H1 (cell line): ENCODE data around the gene PTPRE.

Experiments used
- EZH2 ChIP-seq: fragments of 200-600 bp; sonication (generic); IDR thresholded peaks from 2 replicates; pipeline ENCODE4 v1.7.1; 2012; ENCODE audit warnings: low read depth, mild to moderate bottlenecking, moderate library complexity, low read length, inconsistent platforms; ENCODE audit not compliant: severe bottlenecking
- POLR2A ChIP-seq, 2 experiments: IDR thresholded peaks; 1 replicate in 1 of 2; 2 replicates in 1 of 2; pipeline ENCODE4 v1.6.1; 2011; ENCODE audit warnings: low read depth in 2 of 2, low read length in 2 of 2, mild to moderate bottlenecking in 2 of 2; ENCODE audit errors: control extremely low read depth in 1 of 2
- POLR2AphosphoS5 ChIP-seq: IDR thresholded peaks from 2 replicates; pipeline ENCODE4 v1.6.1; 2011; ENCODE audit warnings: low read depth, low read length
- RBBP5 ChIP-seq: IDR thresholded peaks from 2 replicates; pipeline ENCODE4 v1.7.1; 2012; ENCODE audit warnings: low read depth, mild to moderate bottlenecking, inconsistent platforms, low read length, moderate library complexity, borderline replicate concordance
- SIN3A ChIP-seq, 2 experiments: IDR thresholded peaks in 1 of 2; conservative IDR thresholded peaks in 1 of 2; 2 replicates each; pipeline ENCODE4 v1.6.1; 2011 to 2012; ENCODE audit warnings: low read length in 2 of 2, improper control_type of control experiment in 1 of 2, low read depth in 1 of 2, mild to moderate bottlenecking in 1 of 2
- SIRT6 ChIP-seq: IDR thresholded peaks from one replicate; pipeline ENCODE4 v1.7.1; 2012; ENCODE audit warnings: low read length, inconsistent platforms
- SP1 ChIP-seq: IDR thresholded peaks from 2 replicates; pipeline ENCODE4 v1.6.1; 2011; ENCODE audit warnings: low read depth, low read length
- TAF1 ChIP-seq: IDR thresholded peaks from 2 replicates; pipeline ENCODE4 v1.6.1; 2011; ENCODE audit warnings: mild to moderate bottlenecking, low read depth, low read length
- TF ChIP-seq, protein P1 (sequence below), 3 experiments: IDR thresholded peaks; 1 replicate in 2 of 3; 2 replicates in 1 of 3; pipeline versions ENCODE4 v1.5.1 to v1.6.1; 2011; ENCODE audit warnings: low read length in 3 of 3, mild to moderate bottlenecking in 3 of 3, inconsistent platforms in 2 of 3, low read depth in 1 of 3, moderate library complexity in 1 of 3; ENCODE audit not compliant: insufficient read depth in 1 of 3; ENCODE audit errors: control extremely low read depth in 1 of 3
- TF ChIP-seq, protein P2 (sequence below): IDR thresholded peaks from 2 replicates; pipeline ENCODE4 v1.6.1; 2012; ENCODE audit warnings: inconsistent platforms
- TF ChIP-seq, protein P3 (sequence below): IDR thresholded peaks from 2 replicates; pipeline ENCODE4 v1.6.1; 2011; ENCODE audit warnings: low read length, improper control_type of control experiment
- TF ChIP-seq, protein P4 (sequence below): IDR thresholded peaks from 2 replicates; pipeline ENCODE4 v1.6.1; 2012; ENCODE audit warnings: inconsistent platforms

DNA sequence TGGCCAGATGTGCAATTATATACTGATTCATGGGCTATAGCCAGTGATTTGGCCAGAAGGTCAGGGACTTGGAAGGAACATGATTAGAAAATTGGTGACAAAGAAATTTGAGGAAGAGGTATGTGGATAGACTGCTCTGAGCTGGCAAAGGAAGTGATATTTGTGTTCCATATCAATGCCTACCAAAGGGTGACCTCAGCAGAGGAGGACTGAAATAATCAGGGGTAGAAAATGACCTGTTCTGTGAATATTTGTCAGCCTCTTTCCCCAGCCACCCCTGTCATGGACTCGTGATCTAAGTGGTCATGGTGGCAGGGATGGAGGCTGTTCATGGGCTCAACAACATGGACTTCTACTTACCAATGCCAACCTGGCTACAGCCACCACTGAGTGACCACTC is 47.0 kb downstream of the PTPRE start:
- TF ChIP-seq TAF1: no peak
- TF ChIP-seq SP1: no peak
- TF ChIP-seq, protein P1, sequence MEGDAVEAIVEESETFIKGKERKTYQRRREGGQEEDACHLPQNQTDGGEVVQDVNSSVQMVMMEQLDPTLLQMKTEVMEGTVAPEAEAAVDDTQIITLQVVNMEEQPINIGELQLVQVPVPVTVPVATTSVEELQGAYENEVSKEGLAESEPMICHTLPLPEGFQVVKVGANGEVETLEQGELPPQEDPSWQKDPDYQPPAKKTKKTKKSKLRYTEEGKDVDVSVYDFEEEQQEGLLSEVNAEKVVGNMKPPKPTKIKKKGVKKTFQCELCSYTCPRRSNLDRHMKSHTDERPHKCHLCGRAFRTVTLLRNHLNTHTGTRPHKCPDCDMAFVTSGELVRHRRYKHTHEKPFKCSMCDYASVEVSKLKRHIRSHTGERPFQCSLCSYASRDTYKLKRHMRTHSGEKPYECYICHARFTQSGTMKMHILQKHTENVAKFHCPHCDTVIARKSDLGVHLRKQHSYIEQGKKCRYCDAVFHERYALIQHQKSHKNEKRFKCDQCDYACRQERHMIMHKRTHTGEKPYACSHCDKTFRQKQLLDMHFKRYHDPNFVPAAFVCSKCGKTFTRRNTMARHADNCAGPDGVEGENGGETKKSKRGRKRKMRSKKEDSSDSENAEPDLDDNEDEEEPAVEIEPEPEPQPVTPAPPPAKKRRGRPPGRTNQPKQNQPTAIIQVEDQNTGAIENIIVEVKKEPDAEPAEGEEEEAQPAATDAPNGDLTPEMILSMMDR (IDR thresholded peaks at IDR 0.05; ENCODE audit: control extremely low read depth in 1 of 3, insufficient read depth in 1 of 3, low read depth in 1 of 3, low read length in 3 of 3): no peak
- TF ChIP-seq, protein P2, sequence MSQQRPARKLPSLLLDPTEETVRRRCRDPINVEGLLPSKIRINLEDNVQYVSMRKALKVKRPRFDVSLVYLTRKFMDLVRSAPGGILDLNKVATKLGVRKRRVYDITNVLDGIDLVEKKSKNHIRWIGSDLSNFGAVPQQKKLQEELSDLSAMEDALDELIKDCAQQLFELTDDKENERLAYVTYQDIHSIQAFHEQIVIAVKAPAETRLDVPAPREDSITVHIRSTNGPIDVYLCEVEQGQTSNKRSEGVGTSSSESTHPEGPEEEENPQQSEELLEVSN: no peak
- TF ChIP-seq SIN3A (conservative IDR thresholded peaks at IDR 0.05 in 1 of 2, IDR thresholded peaks at IDR 0.05 in 1 of 2; ENCODE audit: low read depth in 1 of 2, low read length in 2 of 2): no peak
- no peak for TF ChIP-seq POLR2A (IDR thresholded peaks at IDR 0.05; ENCODE audit: control extremely low read depth in 1 of 2, low read depth in 2 of 2, low read length in 2 of 2)
- TF ChIP-seq, protein P3, sequence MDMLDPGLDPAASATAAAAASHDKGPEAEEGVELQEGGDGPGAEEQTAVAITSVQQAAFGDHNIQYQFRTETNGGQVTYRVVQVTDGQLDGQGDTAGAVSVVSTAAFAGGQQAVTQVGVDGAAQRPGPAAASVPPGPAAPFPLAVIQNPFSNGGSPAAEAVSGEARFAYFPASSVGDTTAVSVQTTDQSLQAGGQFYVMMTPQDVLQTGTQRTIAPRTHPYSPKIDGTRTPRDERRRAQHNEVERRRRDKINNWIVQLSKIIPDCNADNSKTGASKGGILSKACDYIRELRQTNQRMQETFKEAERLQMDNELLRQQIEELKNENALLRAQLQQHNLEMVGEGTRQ: no peak
- TF ChIP-seq, protein P4, sequence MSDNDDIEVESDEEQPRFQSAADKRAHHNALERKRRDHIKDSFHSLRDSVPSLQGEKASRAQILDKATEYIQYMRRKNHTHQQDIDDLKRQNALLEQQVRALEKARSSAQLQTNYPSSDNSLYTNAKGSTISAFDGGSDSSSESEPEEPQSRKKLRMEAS: no peak
- no peak for TF ChIP-seq SIRT6
- no peak for TF ChIP-seq EZH2
- no peak for TF ChIP-seq RBBP5
- TF ChIP-seq POLR2AphosphoS5: no peak
